Endothelial cell of umbilical vein (primary cell): ENCODE results near the gene SPAG16. TPM values are rescaled to one million over a fixed set of nuclear protein-coding genes. Genes with fewer than 3 reads are reported as not detected.

ENCODE experiments used
- BruUV-seq: library from RNA; stranded (reverse); fragments of 400-500 nt; replicated peaks from 2 replicates; lab custom pipeline; 2021; lab: Mats Ljungman, UMichigan
- CTCF ChIA-PET: fragments of 300-600, 350-600 bp; sonication (Branson Sonifier 250); formaldehyde crosslinking; loops from one replicate; lab custom pipeline; 2021; ENCODE audit warnings: antibody characterized with exemption, inconsistent platforms; lab: Charles Lee
- POLR2A ChIA-PET: fragments of 300-600, 350-600 bp; sonication (Branson Sonifier 250); formaldehyde crosslinking; loops from one replicate; lab custom pipeline; 2021; ENCODE audit warnings: antibody characterized with exemption, inconsistent platforms; lab: Charles Lee
- DNase-seq: peaks from one replicate; pipeline ENCODE4 v3.0.0-alpha.2; 2011; ENCODE audit warnings: low read depth, low spot score
- FAIRE-seq: peaks from 2 replicates; lab custom pipeline; 2011; peaks lifted over from hg19 to GRCh38; lab: Jason Lieb, UNC
- H2AFZ ChIP-seq: 2 replicates; pipeline ENCODE4 v1.6.0; 2012; ENCODE audit warnings: low read depth, low read length, control low read depth, inconsistent platforms
- H3K27ac ChIP-seq: 2 replicates; pipeline ENCODE4 v1.5.1; 2011; ENCODE audit warnings: low read depth, mild to moderate bottlenecking, control low read depth, low read length, moderate library complexity; ENCODE audit not compliant: insufficient read depth
- H3K27me3 ChIP-seq, 2 experiments: 2 replicates each; pipeline versions ENCODE4 v1.6.0 to v1.6.1; 2011; ENCODE audit warnings: low read length in 2 of 2, mixed read lengths in 1 of 2; ENCODE audit not compliant: control insufficient read depth in 2 of 2, insufficient read depth in 2 of 2
- H3K36me3 ChIP-seq, 2 experiments: 2 replicates in 1 of 2; 3 replicates in 1 of 2; pipeline ENCODE4 v1.5.1; 2011; ENCODE audit warnings: low read length in 2 of 2, mild to moderate bottlenecking in 1 of 2, moderate library complexity in 1 of 2; ENCODE audit not compliant: control insufficient read depth in 2 of 2, insufficient read depth in 2 of 2; ENCODE audit errors: extremely low read depth in 1 of 2
- H3K4me1 ChIP-seq: 3 replicates; pipeline ENCODE4 v1.5.1; 2011; ENCODE audit warnings: mild to moderate bottlenecking, low read length; ENCODE audit not compliant: control insufficient read depth, insufficient read depth; ENCODE audit errors: extremely low read depth
- H3K4me2 ChIP-seq: 2 replicates; pipeline ENCODE4 v1.6.1; 2011; ENCODE audit warnings: low read length, control low read depth, mixed read lengths; ENCODE audit not compliant: insufficient read depth
- H3K4me3 ChIP-seq, 3 experiments: fragments of 200-600 bp in 1 of 3; sonication (generic), shearing (Covaris generic) in 1 of 3; replicated peaks in 1 of 3; 2 replicates each; pipeline ENCODE4 v1.5.1; 2011 to 2016; ENCODE audit warnings: control low read depth in 3 of 3, low read length in 3 of 3, mild to moderate bottlenecking in 2 of 3, inconsistent platforms in 1 of 3, low read depth in 1 of 3, moderate library complexity in 1 of 3; ENCODE audit not compliant: insufficient read depth in 1 of 3
- H3K79me2 ChIP-seq: 2 replicates; pipeline ENCODE4 v1.6.0; 2012; ENCODE audit warnings: low read length, inconsistent platforms; ENCODE audit not compliant: control insufficient read depth, insufficient read depth
- H3K9ac ChIP-seq: replicated peaks from 2 replicates; pipeline ENCODE3; 2011; ENCODE audit warnings: low read length, control low read depth; ENCODE audit not compliant: insufficient read depth; ENCODE audit errors: extremely low read depth
- H3K9me1 ChIP-seq: replicated peaks from 3 replicates; pipeline ENCODE4 v1.6.0; 2011; ENCODE audit warnings: mild to moderate bottlenecking, low read length; ENCODE audit not compliant: control insufficient read depth, insufficient read depth; ENCODE audit errors: extremely low read depth
- H3K9me3 ChIP-seq: replicated peaks from 2 replicates; pipeline ENCODE4 v1.5.1; 2012; ENCODE audit warnings: low read length, inconsistent platforms; ENCODE audit not compliant: control insufficient read depth, insufficient read depth
- H4K20me1 ChIP-seq: replicated peaks from 2 replicates; pipeline ENCODE3; 2011; ENCODE audit warnings: mild to moderate bottlenecking, low read length; ENCODE audit not compliant: control insufficient read depth, insufficient read depth; ENCODE audit errors: extremely low read depth
- CTCF ChIP-seq, 2 donors: IDR thresholded peaks; 1 replicate in 1 of 2; 2 replicates in 1 of 2; pipeline ENCODE4 v1.5.1; 2011; ENCODE audit warnings: low read length in 2 of 2, mild to moderate bottlenecking in 2 of 2, moderate library complexity in 2 of 2, control low read depth in 1 of 2, inconsistent platforms in 1 of 2, low read depth in 1 of 2; ENCODE audit not compliant: insufficient read depth in 1 of 2; ENCODE audit errors: extremely low read depth in 1 of 2
- EZH2 ChIP-seq: IDR thresholded peaks from 2 replicates; pipeline ENCODE4 v1.6.1; 2012; ENCODE audit warnings: borderline replicate concordance, low read depth, mild to moderate bottlenecking, moderate library complexity, low read length, inconsistent platforms; ENCODE audit not compliant: severe bottlenecking
- FOS ChIP-seq: IDR thresholded peaks from 2 replicates; pipeline ENCODE4 v1.6.1; 2011; ENCODE audit warnings: mild to moderate bottlenecking, low read length, moderate library complexity, borderline replicate concordance; ENCODE audit not compliant: insufficient read depth
- GATA2 ChIP-seq: IDR thresholded peaks from 2 replicates; pipeline ENCODE4 v1.7.0; 2011; ENCODE audit warnings: low read depth, mild to moderate bottlenecking, moderate library complexity, mixed read lengths, low read length; ENCODE audit not compliant: insufficient read length, insufficient read depth
- JUN ChIP-seq: IDR thresholded peaks from 2 replicates; pipeline ENCODE4 v1.6.1; 2011; ENCODE audit warnings: borderline replicate concordance, low read depth; ENCODE audit not compliant: insufficient read length, insufficient read depth
- MAX ChIP-seq: IDR thresholded peaks from 2 replicates; pipeline ENCODE4 v1.6.1; 2011; ENCODE audit not compliant: insufficient read depth, insufficient read length
- MYC ChIP-seq: IDR thresholded peaks from one replicate; pipeline ENCODE4 v1.6.1; 2011; ENCODE audit warnings: mild to moderate bottlenecking, low read depth, low read length
- POLR2A ChIP-seq: IDR thresholded peaks from 2 replicates; pipeline ENCODE4 v1.6.1; 2012; ENCODE audit warnings: low read depth, mild to moderate bottlenecking, control low read depth, low read length
- POLR2AphosphoS5 ChIP-seq: IDR thresholded peaks from 2 replicates; pipeline ENCODE4 v1.6.1; 2012; ENCODE audit warnings: low read depth, mild to moderate bottlenecking, control low read depth, low read length, moderate library complexity; ENCODE audit not compliant: insufficient read depth
- dilution Hi-C: fragments of 300-500 bp; cut with MboI; formaldehyde crosslinking; loops from one replicate; pipeline ENCODE4 v1.15.0; 2019; ENCODE audit warnings: low sequenced_read_pairs; ENCODE audit not compliant: extremely low pct_ligation_motif_present
- intact Hi-C: fragments of 100-400 bp; cut with micrococcal nuclease; formaldehyde crosslinking; loops from one replicate; pipeline ENCODE4 v1.10.0; 2022
- polyA plus RNA-seq, 4 experiments: library from polyadenylated mRNA; depleted of rRNA in 3 of 4; stranded (reverse) in 3 of 4; unstranded in 1 of 4; fragments of >200 nt; gene quantifications; 2 replicates each; pipeline versions ENCODE4 v1.2.1 to v1.2.3, GENCODE V29; 2011 to 2012; ENCODE audit warnings: missing spikeins in 1 of 4
- total RNA-seq: library from RNA; stranded (reverse); gene quantifications from 2 replicates; pipeline ENCODE4 v1.2.3, GENCODE V29; 2021

SPAG16 gene
- total and polyA plus RNA-seq, 2 donors (not counting 3 experiments of a cell fraction or from before 2014, with no cell fraction given): 4.0 to 7.7 TPM

- Histone ChIP-seq H4K20me1 (no peaks in the 10 kb centered on the region), H3K9me1 (no peaks in the 10 kb centered on the region), H3K9me3 (no peaks in the 10 kb centered on the region), H3K4me2 (no peak overlapping the region), H3K36me3 (no peaks in the 10 kb centered on the region), H3K9ac (no peak overlapping the region), H3K4me3 (no peak overlapping the region), H3K27ac (no peak overlapping the region), H2AFZ (no peak overlapping the region), H3K27me3 (no peaks in the 10 kb centered on the region), H3K79me2 (no peaks in the 10 kb centered on the region), H3K4me1 (no peaks in the 10 kb centered on the region)
- BruUV-seq: no TSS peak
- TF ChIP-seq POLR2A (no peak), MYC (no peak), FOS (no peak), POLR2AphosphoS5 (no peak), EZH2 (no peak), MAX (no peak), JUN (no peak), CTCF (IDR thresholded peaks at IDR 0.05; ENCODE audit: extremely low read depth in 1 of 2, insufficient read depth in 1 of 2, low read depth in 1 of 2, low read length in 2 of 2) (no peak), GATA2 (no peak)
- ChIA-PET POLR2A (no interaction called here), CTCF (no interaction called here)
- no peak for DNase-seq
- intact Hi-C loops (no loop called here), dilution Hi-C loops (no loop called here)
- FAIRE-seq: no peak
Measured at GRCh38 chr2:214367171-214367570, 1082.9 kb downstream of the SPAG16 start.
